Esophagus squamous epithelium (tissue), 5 donors: ENCODE data around the gene HLA-A. TPM values are rescaled to one million over a fixed set of nuclear protein-coding genes. Genes with fewer than 3 reads are reported as not detected.

Experiments
- DNase-seq: peaks from one replicate; lab custom pipeline; 2025; lab: John Stamatoyannopoulos, UW
- H3K27ac ChIP-seq, 4 donors: fragments of 200-600 bp; sonication (generic); one replicate each; pipeline ENCODE4 v1.5.1; 2016 to 2019; ENCODE audit warnings: mild to moderate bottlenecking in 1 of 4
- H3K27me3 ChIP-seq, 4 donors: fragments of 200-600 bp; sonication (generic); 1 replicate in 3 of 4; 2 replicates in 1 of 4; pipeline versions ENCODE4 v1.5.1 to v1.6.0; 2017 to 2021; ENCODE audit warnings: antibody characterized with exemption in 1 of 4
- H3K36me3 ChIP-seq, 3 donors: fragments of 200-600 bp; sonication (generic); one replicate each; pipeline ENCODE4 v1.5.1; 2016 to 2019
- H3K4me1 ChIP-seq, 3 donors: fragments of 200-600 bp; sonication (generic); one replicate each; pipeline ENCODE4 v1.5.1; 2017 to 2019
- H3K4me3 ChIP-seq, 4 donors: fragments of 200-600 bp; sonication (generic); 1 replicate in 3 of 4; 2 replicates in 1 of 4; pipeline ENCODE4 v1.5.1; 2016 to 2019; ENCODE audit warnings: mild to moderate bottlenecking in 2 of 4, moderate library complexity in 1 of 4
- H3K9me3 ChIP-seq, 3 donors: fragments of 200-600 bp; sonication (generic); one replicate each; pipeline ENCODE4 v1.5.1; 2016 to 2019
- CTCF ChIP-seq, 6 experiments: fragments of 450-650 bp in 4 of 6; fragments of 200-600 bp in 2 of 6; sonication (generic) in 2 of 6; IDR thresholded peaks; one replicate each; pipeline ENCODE4 v1.5.1; 2016 to 2019; ENCODE audit warnings: antibody characterized with exemption in 6 of 6, mild to moderate bottlenecking in 4 of 6, moderate library complexity in 4 of 6
- POLR2A ChIP-seq, 4 donors: fragments of 450-650 bp; IDR thresholded peaks; one replicate each; pipeline ENCODE4 v1.6.1; 2017; ENCODE audit warnings: antibody characterized with exemption in 4 of 4, mild to moderate bottlenecking in 4 of 4, moderate library complexity in 3 of 4
- WGBS, 2 donors: methylation state at CpG; one replicate each; pipeline ENCODE4 v1.1.5; 2018; 5-methylcytosine and 5-hydroxymethylcytosine counted together
- intact Hi-C: fragments of 100-400 bp; cut with DNase I; formaldehyde crosslinking; loops from one replicate; pipeline ENCODE4 v1.15.0; 2022
- total RNA-seq, 4 donors: library from RNA; depleted of rRNA; stranded (reverse); fragments of >200 nt; gene quantifications; one replicate each; pipeline ENCODE4 v1.1.0, GENCODE V29; 2016
- donor health status: DM: yes; HTN: yes; CAD: no.

Gene HLA-A
- total RNA-seq, 4 donors from 2014 or later: 182 to 1,095 (median 304) TPM

- Histone ChIP-seq H3K4me3 (peak overlapping the region; percentile 18 to 55 (median 36)), H3K36me3 (no peaks in the 10 kb centered on the region), H3K4me1 (peaks cover 29 to 46% (median 33%) of the 10 kb centered on the region in 3 donors), H3K9me3 (no peaks in the 10 kb centered on the region), H3K27me3 (no peaks in the 10 kb centered on the region), H3K27ac (peak overlapping the region; percentile 80 to 91 (median 87))
- intact Hi-C loops: no loop called here
- TF ChIP-seq POLR2A (IDR thresholded peaks at IDR 0.05) (no peak), CTCF (IDR thresholded peaks at IDR 0.05) (no peak)
- WGBS, 2 donors: 9 to 12% methylated on average over 2 of the region's 2 CpGs
- DNase-seq: no peak
Observed at GRCh38 chr6:29965563-29965872, 23.2 kb downstream of the HLA-A start.

- Histone ChIP-seq H3K4me3 (peak overlapping the region in 3 of 4 donors; percentile 32 to 55 (median 41)), H3K27me3 (no peaks in the 10 kb centered on the region), H3K27ac (peak overlapping the region; percentile 80 to 91 (median 87)), H3K36me3 (no peaks in the 10 kb centered on the region), H3K9me3 (no peaks in the 10 kb centered on the region), H3K4me1 (peaks cover 29 to 46% (median 33%) of the 10 kb centered on the region in 3 donors)
- TF ChIP-seq CTCF (IDR thresholded peaks at IDR 0.05) (no peak), POLR2A (IDR thresholded peaks at IDR 0.05) (peak in 1 of 4 donors; percentile 33)
- intact Hi-C loops: no loop called here
- DNase-seq: no peak
- WGBS, 2 donors: 3 to 7% methylated on average over 5 to 8 of the region's 8 CpGs
Observed at GRCh38 chr6:29965873-29966601, 23.7 kb downstream of the HLA-A start.

GRCh38 chr6:29967379-29968010 is 25.2 kb downstream of the HLA-A start:
- Histone ChIP-seq H3K9me3 (no peaks in the 10 kb centered on the region), H3K27me3 (no peaks in the 10 kb centered on the region), H3K4me1 (peaks cover 29 to 46% (median 33%) of the 10 kb centered on the region in 3 donors), H3K4me3 (no peak overlapping the region), H3K36me3 (no peaks in the 10 kb centered on the region), H3K27ac (peak overlapping the region in 3 of 4 donors; percentile 23 to 90 (median 84))
- 19 to 37% methylated on average over 4 of the region's 4 CpGs for WGBS, 2 donors
- no peak for TF ChIP-seq POLR2A (IDR thresholded peaks at IDR 0.05)
- peak in 2 of 6 experiments; percentile 9 to 35 for TF ChIP-seq CTCF (IDR thresholded peaks at IDR 0.05)
- DNase-seq: no peak
- intact Hi-C loops: no loop called here

GRCh38 chr6:29968130-29968529 is 25.8 kb downstream of the HLA-A start:
- no peak for DNase-seq

More at GRCh38 chr6:29968130-29968529, 25.8 kb downstream of the HLA-A start:
- Histone ChIP-seq H3K36me3 (no peaks in the 10 kb centered on the region), H3K9me3 (no peaks in the 10 kb centered on the region), H3K27me3 (no peaks in the 10 kb centered on the region), H3K4me3 (no peak overlapping the region), H3K4me1 (peaks cover 29 to 46% (median 33%) of the 10 kb centered on the region in 3 donors), H3K27ac (peak overlapping the region in 2 of 4 donors; percentile 29 to 84)
- TF ChIP-seq POLR2A (IDR thresholded peaks at IDR 0.05) (no peak), CTCF (IDR thresholded peaks at IDR 0.05) (no peak)
- intact Hi-C loops: no loop called here
- WGBS, 2 donors: 37 to 64% methylated on average over 2 of the region's 2 CpGs
